IgD-negative memory B cell (primary cell): ENCODE results near the gene KLRC4. TPM values are rescaled to one million over a fixed set of nuclear protein-coding genes. Genes with fewer than 3 reads are reported as not detected.
A peak's percentile ranks its signal among the peaks of the same experiment; 100 is the strongest.

Experiments used
- H3K27ac Mint-ChIP-seq, 3 donors: one replicate each; pipeline ENCODE4 v1.8.0; 2020 to 2022; ENCODE audit warnings: mild to moderate bottlenecking in 3 of 3, mixed read lengths in 3 of 3, moderate library complexity in 1 of 3
- H3K27me3 Mint-ChIP-seq: one replicate; pipeline ENCODE4 v1.8.0; 2021; ENCODE audit warnings: mixed read lengths
- H3K36me3 Mint-ChIP-seq: one replicate; pipeline ENCODE4 v1.8.0; 2020; ENCODE audit warnings: mild to moderate bottlenecking, mixed read lengths
- H3K4me1 Mint-ChIP-seq, 3 donors: one replicate each; pipeline ENCODE4 v1.8.0; 2020 to 2022; ENCODE audit warnings: mixed read lengths in 3 of 3, mild to moderate bottlenecking in 1 of 3
- H3K4me3 Mint-ChIP-seq, 4 donors: one replicate each; pipeline ENCODE4 v1.8.0; 2020 to 2022; ENCODE audit warnings: mild to moderate bottlenecking in 4 of 4, mixed read lengths in 4 of 4, moderate library complexity in 3 of 4
- H3K9me3 Mint-ChIP-seq, 3 donors: one replicate each; pipeline ENCODE4 v1.8.0; 2020 to 2021; ENCODE audit warnings: mixed read lengths in 3 of 3, mild to moderate bottlenecking in 1 of 3
- polyA plus RNA-seq: library from polyadenylated mRNA; unstranded; fragments of 300-500 nt; fragmentation: Illumina TruSeq; gene quantifications from one replicate; pipeline ENCODE4 v1.2.3, GENCODE V29; 2021

The KLRC4 gene
- polyA plus RNA-seq, 1 donor from 2014 or later: not detected

- H3K27ac Mint-ChIP-seq: no peak overlapping the region
Observed at GRCh38 chr12:10366875-10367274, 42.7 kb downstream of the KLRC4 start.

DNA sequence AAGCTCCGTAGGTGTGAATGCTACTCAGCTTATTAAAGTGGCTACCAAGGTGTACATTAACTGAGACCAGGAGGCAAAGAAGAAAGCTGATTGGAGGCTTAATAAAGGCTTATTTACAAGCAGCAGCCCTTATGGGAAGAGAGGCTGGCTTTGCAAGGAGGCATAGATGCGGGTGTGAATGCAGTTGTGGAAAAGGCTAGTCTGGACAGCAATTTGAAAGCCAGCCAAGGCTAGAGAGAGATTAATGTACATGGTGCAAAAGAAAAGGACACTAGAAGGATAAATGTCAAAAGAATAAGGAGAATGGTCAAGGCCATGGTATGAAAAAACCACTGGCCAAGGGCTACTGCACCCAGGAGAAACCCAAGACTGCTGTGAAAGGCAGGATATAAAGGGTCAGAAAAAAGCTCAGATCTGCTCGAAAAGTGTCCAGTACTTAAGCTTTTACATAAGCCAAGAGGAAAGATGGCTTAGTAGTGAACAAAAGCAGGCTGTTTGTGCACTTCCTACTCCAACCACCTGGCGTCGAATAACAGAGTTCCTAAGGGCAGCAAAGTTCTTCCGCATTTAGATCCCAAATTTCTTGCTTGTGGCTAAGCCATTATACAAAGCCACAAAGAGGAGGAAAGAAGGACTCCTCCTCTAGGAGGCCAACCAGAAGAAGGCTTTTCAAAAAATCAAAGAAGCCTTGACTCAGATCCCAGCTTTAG, 43.7 kb downstream of the KLRC4 start:
- H3K4me1 Mint-ChIP-seq: peaks cover 5 to 8% (median 6%) of the 10 kb centered on the region in 3 donors
- peaks cover 0 to 4% (median 3%) of the 10 kb centered on the region in 3 donors for H3K9me3 Mint-ChIP-seq
- peaks cover 2% of the 10 kb centered on the region for H3K27me3 Mint-ChIP-seq
- H3K36me3 Mint-ChIP-seq: peaks cover 3% of the 10 kb centered on the region
- H3K4me3 Mint-ChIP-seq: no peak overlapping the region
- H3K27ac Mint-ChIP-seq: no peak overlapping the region

More at GRCh38 chr12:10366875-10367274, 42.7 kb downstream of the KLRC4 start:
- Mint-ChIP-seq H3K4me1 (peaks cover 6 to 7% (median 7%) of the 10 kb centered on the region in 3 donors), H3K36me3 (peaks cover 3% of the 10 kb centered on the region), H3K27me3 (peaks cover 2% of the 10 kb centered on the region), H3K4me3 (no peak overlapping the region), H3K9me3 (peaks cover 0 to 4% (median 3%) of the 10 kb centered on the region in 3 donors)

GRCh38 chr12:10364815-10365622, 44.5 kb downstream of the KLRC4 start:
- peaks cover 2% of the 10 kb centered on the region for H3K27me3 Mint-ChIP-seq
- peaks cover 3% of the 10 kb centered on the region for H3K36me3 Mint-ChIP-seq
- H3K4me1 Mint-ChIP-seq: peaks cover 2 to 8% (median 6%) of the 10 kb centered on the region in 3 donors
- H3K4me3 Mint-ChIP-seq: no peak overlapping the region
- no peak overlapping the region for H3K27ac Mint-ChIP-seq
- peaks cover 0 to 4% (median 3%) of the 10 kb centered on the region in 3 donors for H3K9me3 Mint-ChIP-seq

DNA sequence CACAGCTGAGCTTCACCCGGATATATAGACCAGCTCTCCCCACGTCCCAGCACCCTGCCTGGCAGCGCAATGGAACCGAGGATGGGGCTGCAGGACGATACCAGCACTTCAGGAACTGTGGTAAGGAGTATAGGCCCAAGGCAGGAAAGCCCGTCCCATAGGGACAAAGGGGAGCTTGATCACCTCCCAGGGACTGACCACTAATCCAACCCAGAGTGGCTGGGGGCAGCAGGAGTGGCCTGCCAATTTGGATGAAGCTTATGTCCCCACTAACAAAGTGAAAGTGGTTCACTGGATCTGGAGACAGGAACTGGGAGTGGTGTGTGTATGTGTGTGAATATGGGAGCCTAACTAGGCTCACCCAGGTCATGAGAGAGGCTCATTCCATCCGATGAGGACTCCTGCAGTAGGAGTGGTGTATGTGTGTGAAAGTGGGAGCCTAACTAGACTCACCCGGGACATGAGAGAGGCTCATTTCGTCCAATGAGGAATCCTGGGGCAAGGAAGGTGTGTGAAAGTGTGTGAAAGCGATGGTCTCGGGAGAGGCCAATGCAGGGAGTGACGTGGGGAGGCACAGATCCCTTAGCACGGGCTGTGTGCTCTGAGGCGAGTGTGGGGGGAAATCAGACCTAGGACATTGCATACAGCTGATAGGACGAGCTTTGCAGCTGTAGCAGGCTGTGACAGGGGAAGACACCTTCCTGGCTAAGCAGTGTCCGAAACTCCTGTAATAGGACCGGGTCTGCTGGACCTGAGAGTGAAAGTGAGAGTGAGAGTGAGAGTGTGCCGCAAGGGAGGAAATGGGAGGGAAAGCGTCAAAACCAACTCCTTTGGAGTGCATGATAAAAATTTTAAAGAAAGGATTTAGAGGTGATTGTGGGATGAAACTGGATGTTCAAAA, 45.4 kb downstream of the KLRC4 start:
- peaks cover 0 to 8% (median 6%) of the 10 kb centered on the region in 3 donors for H3K4me1 Mint-ChIP-seq
- H3K9me3 Mint-ChIP-seq: peaks cover 0 to 4% (median 3%) of the 10 kb centered on the region in 3 donors
- no peaks in the 10 kb centered on the region for H3K27me3 Mint-ChIP-seq
- peaks cover 3% of the 10 kb centered on the region for H3K36me3 Mint-ChIP-seq
- H3K4me3 Mint-ChIP-seq: no peak overlapping the region
- no peak overlapping the region for H3K27ac Mint-ChIP-seq

DNA sequence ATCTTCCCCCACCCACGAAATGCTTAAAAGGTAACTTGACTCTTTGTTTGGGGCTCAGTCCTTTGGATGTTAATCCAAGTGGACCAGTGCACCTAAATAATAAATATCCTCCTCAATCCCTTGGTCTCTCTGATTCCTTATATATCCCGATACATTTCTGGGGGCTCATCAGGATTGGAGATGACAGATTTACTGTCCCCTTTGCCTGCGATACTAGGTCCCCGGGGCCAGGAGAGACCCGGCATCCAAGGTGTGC, 46.0 kb downstream of the KLRC4 start:
- peaks cover 3% of the 10 kb centered on the region for H3K36me3 Mint-ChIP-seq
- H3K9me3 Mint-ChIP-seq: peaks cover 0 to 4% (median 3%) of the 10 kb centered on the region in 3 donors
- no peak overlapping the region for H3K4me3 Mint-ChIP-seq
- H3K27me3 Mint-ChIP-seq: no peaks in the 10 kb centered on the region
- H3K4me1 Mint-ChIP-seq: peaks cover 0 to 8% (median 6%) of the 10 kb centered on the region in 3 donors
- H3K27ac Mint-ChIP-seq: no peak overlapping the region

DNA sequence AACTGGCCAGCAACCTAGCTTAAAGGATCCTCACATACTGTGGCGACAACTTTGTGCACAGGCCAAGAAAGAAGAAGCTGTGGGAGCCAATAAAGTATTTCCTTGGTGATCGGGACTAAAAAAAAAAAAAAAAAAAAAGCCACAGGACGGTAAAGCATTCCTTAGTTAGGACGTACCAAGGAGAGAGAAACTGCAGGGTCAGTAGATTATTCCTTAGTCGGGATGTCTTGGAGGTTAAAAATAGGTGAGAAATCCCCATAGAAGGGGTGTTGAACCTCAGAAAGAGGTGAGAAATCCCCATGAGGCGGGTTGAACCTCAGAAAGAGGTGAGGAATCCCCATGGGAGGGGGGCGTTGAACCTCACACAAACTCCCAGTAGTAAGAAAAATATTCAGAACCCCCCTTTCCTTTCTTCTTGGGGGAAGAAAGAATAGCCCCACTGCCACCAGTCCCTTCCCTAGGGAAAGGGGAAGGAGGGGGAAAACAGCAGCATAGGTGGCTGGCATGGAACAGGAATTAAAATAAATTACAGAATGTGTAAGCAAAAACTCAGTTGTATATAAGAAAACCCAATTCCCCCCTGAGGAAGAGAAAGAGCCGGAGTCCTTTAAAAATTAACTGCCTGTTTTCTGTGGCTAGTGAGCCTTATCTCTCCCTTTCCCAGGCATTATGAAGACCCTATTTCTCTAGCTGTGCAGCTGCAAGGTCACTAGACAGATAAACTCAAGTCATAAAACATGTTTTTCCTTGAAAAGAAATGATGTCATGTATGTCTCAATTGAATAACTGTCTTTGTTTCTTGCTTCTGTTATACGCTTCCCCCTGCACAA, 46.5 kb downstream of the KLRC4 start:
- H3K36me3 Mint-ChIP-seq: peaks cover 2% of the 10 kb centered on the region
- peaks cover 0 to 8% (median 6%) of the 10 kb centered on the region in 3 donors for H3K4me1 Mint-ChIP-seq
- peak overlapping the region in 1 of 3 donors; percentile 20 for H3K27ac Mint-ChIP-seq
- H3K4me3 Mint-ChIP-seq: peak overlapping the region in 2 of 4 donors; percentile 1 to 3
- peaks cover 0 to 2% (median 2%) of the 10 kb centered on the region in 3 donors for H3K9me3 Mint-ChIP-seq
- H3K27me3 Mint-ChIP-seq: no peaks in the 10 kb centered on the region

DNA sequence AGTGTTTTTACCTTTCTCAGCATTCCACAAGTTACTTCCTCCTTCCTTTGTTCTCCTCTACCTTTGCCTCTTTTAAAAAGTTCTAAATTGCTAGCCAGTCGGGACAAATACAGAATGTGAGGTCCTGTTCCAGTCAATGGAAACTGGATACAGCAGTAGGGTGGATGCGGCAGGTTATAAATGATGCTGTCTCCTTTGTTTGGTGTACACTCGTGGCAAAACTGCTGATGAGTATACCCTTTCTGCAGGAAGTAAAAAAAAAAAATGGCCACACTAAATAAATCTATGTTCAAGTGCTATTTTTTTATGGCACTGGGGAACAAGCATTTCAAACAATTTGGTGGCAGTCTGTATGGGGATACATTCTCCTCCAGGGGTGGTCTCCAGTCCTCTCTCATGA, 47.2 kb downstream of the KLRC4 start:
- H3K27ac Mint-ChIP-seq: peak overlapping the region in 1 of 3 donors; percentile 20
- no peaks in the 10 kb centered on the region for H3K27me3 Mint-ChIP-seq
- H3K36me3 Mint-ChIP-seq: no peaks in the 10 kb centered on the region
- peak overlapping the region in 1 of 4 donors; percentile 47 for H3K4me3 Mint-ChIP-seq
- H3K4me1 Mint-ChIP-seq: peaks cover 0 to 8% (median 6%) of the 10 kb centered on the region in 3 donors
- no peaks in the 10 kb centered on the region for H3K9me3 Mint-ChIP-seq

DNA sequence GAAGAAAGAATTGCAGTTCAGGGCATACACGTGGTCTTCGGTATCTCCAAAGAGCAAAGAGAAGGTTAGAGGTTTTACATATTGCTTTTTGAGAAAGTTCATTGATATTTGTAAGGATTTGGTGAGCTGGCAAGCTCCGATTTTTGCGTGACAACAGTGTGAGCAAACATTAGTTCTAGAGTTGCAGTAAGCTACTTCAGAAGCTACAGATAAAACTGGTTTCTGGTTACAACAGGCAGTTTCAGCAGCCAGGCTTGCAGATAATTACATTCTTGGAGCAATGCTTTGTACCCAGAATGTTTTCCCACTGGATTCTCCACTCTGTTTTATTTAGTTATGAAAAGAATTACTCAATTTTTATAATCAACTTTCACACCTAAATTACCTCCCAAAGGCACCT, 47.9 kb downstream of the KLRC4 start:
- H3K36me3 Mint-ChIP-seq: no peaks in the 10 kb centered on the region
- H3K4me3 Mint-ChIP-seq: peak overlapping the region in 1 of 4 donors; percentile 2
- H3K27me3 Mint-ChIP-seq: no peaks in the 10 kb centered on the region
- H3K9me3 Mint-ChIP-seq: no peaks in the 10 kb centered on the region
- peak overlapping the region in 1 of 3 donors; percentile 32 for H3K27ac Mint-ChIP-seq
- H3K4me1 Mint-ChIP-seq: peaks cover 0 to 8% (median 6%) of the 10 kb centered on the region in 3 donors

- Mint-ChIP-seq H3K36me3 (no peaks in the 10 kb centered on the region), H3K9me3 (no peaks in the 10 kb centered on the region), H3K4me3 (peak overlapping the region in 1 of 4 donors; percentile 46), H3K4me1 (peaks cover 0 to 8% (median 6%) of the 10 kb centered on the region in 3 donors), H3K27ac (no peak overlapping the region), H3K27me3 (no peaks in the 10 kb centered on the region)
Observed at GRCh38 chr12:10361084-10361483, 48.5 kb downstream of the KLRC4 start.

DNA sequence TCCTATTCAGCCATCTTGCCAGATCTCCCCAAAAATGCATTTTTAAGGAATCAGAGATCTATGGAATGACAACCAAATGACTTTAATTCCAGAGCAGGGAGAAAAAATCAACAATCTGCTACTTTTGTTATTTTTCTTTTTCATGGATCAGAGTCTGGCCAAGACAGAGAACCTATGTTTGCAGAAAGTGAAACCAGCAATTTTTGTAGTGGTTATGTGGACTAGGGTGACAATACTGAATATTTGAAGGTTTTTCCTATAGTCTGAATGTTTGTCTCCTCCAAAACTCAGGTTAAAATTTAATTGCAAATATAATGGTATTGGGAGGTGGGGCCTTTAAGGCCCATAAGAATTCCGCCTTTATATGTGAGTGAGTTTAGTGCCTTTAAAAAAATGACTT, 50.6 kb downstream of the KLRC4 start:
- H3K4me1 Mint-ChIP-seq: peaks cover 0 to 8% (median 6%) of the 10 kb centered on the region in 3 donors
- no peaks in the 10 kb centered on the region for H3K27me3 Mint-ChIP-seq
- H3K36me3 Mint-ChIP-seq: no peaks in the 10 kb centered on the region
- H3K27ac Mint-ChIP-seq: no peak overlapping the region
- no peak overlapping the region for H3K4me3 Mint-ChIP-seq
- peaks cover 0 to 1% (median 0%) of the 10 kb centered on the region in 3 donors for H3K9me3 Mint-ChIP-seq

GRCh38 chr12:10358131-10358530, 51.4 kb downstream of the KLRC4 start:
- Mint-ChIP-seq H3K9me3 (peaks cover 0 to 1% (median 0%) of the 10 kb centered on the region in 3 donors), H3K36me3 (no peaks in the 10 kb centered on the region), H3K27ac (no peak overlapping the region)

More at GRCh38 chr12:10358131-10358530, 51.4 kb downstream of the KLRC4 start:
- Mint-ChIP-seq H3K27me3 (peaks cover 2% of the 10 kb centered on the region), H3K4me1 (peaks cover 0 to 8% (median 6%) of the 10 kb centered on the region in 3 donors), H3K4me3 (no peak overlapping the region)
